K562 (cell line): Measurements from ENCODE around the gene ZC3H7B. TPM values are rescaled to one million over a fixed set of nuclear protein-coding genes. Genes with fewer than 3 reads are reported as not detected.

Source experiments
- ATAC-seq: fragments of 200-7000 bp; cut with Tn5 transposase; 3 replicates; pipeline ENCODE4 v1.9.1; 2020; ENCODE audit warnings: moderate library complexity
- BruUV-seq: library from RNA; stranded (reverse); fragments of 400-500 nt; replicated peaks from 2 replicates; lab custom pipeline; 2021; lab: Mats Ljungman, UMichigan
- CTCF ChIA-PET: fragments of 300-600 bp; formaldehyde crosslinking; extraction: SDS; loops from one replicate; lab custom pipeline; 2021; ENCODE audit warnings: low intra/inter-chr PET ratio; lab: Yijun Ruan, JAX
- POLR2A ChIA-PET: fragments of 300-600, 350-650 bp; sonication (Branson Sonifier 250); formaldehyde crosslinking; extraction: SDS; loops from one replicate; lab custom pipeline; 2021; ENCODE audit warnings: antibody characterized with exemption, inconsistent platforms; lab: Yijun Ruan, JAX
- DNase-seq, 4 experiments: peaks; one replicate each; pipeline versions ENCODE4 v3.0.0 to v3.0.0-alpha.2; 2011 to 2018; ENCODE audit warnings: low spot score in 3 of 4, mixed read lengths in 3 of 4; ENCODE audit errors: extremely low read depth in 1 of 4
- FAIRE-seq: peaks from 2 replicates; lab custom pipeline; 2011; peaks lifted over from hg19 to GRCh38; lab: Jason Lieb, UNC
- H2AFZ ChIP-seq: 2 replicates; pipeline ENCODE4 v1.6.0; 2011; ENCODE audit warnings: low read depth, low read length, control low read depth, inconsistent platforms
- H3K27ac ChIP-seq: fragments of 200-600 bp; 3 replicates; pipeline ENCODE4 v1.8.0; 2011; ENCODE audit warnings: low read depth, mild to moderate bottlenecking, control low read depth, inconsistent platforms, low read length, moderate library complexity, mixed read lengths; ENCODE audit errors: extremely low read depth
- H3K27me3 ChIP-seq, 2 experiments: fragments of 300-600 bp in 1 of 2; 2 replicates in 1 of 2; 3 replicates in 1 of 2; pipeline versions ENCODE4 v1.6.0 to v1.8.0; 2011; ENCODE audit warnings: inconsistent platforms in 2 of 2, low read length in 2 of 2, mild to moderate bottlenecking in 1 of 2, mixed read lengths in 1 of 2, moderate library complexity in 1 of 2; ENCODE audit not compliant: control insufficient read depth in 2 of 2, insufficient read depth in 2 of 2
- H3K36me3 ChIP-seq: fragments of 300-600 bp; 3 replicates; pipeline ENCODE4 v1.8.0; 2011; ENCODE audit warnings: mild to moderate bottlenecking, low read length, inconsistent platforms; ENCODE audit not compliant: control insufficient read depth, insufficient read depth
- H3K4me1 ChIP-seq, 2 experiments: fragments of 200-600 bp in 1 of 2; replicated peaks in 1 of 2; 2 replicates in 1 of 2; 3 replicates in 1 of 2; pipeline versions ENCODE4 v1.5.1 to v1.8.0; 2011; ENCODE audit warnings: inconsistent platforms in 2 of 2, low read length in 2 of 2, mild to moderate bottlenecking in 1 of 2, mixed read lengths in 1 of 2, moderate library complexity in 1 of 2; ENCODE audit not compliant: control insufficient read depth in 2 of 2, insufficient read depth in 2 of 2
- H3K4me2 ChIP-seq: 2 replicates; pipeline ENCODE4 v1.6.1; 2011; ENCODE audit warnings: low read length, control low read depth, inconsistent platforms, mixed read lengths; ENCODE audit not compliant: insufficient read depth
- H3K4me3 ChIP-seq: fragments of 200-600 bp; sonication (generic), shearing (Covaris generic); 2 replicates; pipeline ENCODE4 v1.5.1; 2016; ENCODE audit warnings: control low read depth, inconsistent platforms
- H3K79me2 ChIP-seq: fragments of 200-600 bp; 3 replicates; pipeline ENCODE4 v1.8.0; 2011; ENCODE audit warnings: low read length, inconsistent platforms; ENCODE audit not compliant: control insufficient read depth, insufficient read depth
- H3K9ac ChIP-seq, 2 experiments: 2 replicates each; pipeline versions ENCODE4 v1.6.0 to v1.6.1; 2011; ENCODE audit warnings: low read depth in 2 of 2, low read length in 2 of 2, control low read depth in 1 of 2, inconsistent platforms in 1 of 2, mild to moderate bottlenecking in 1 of 2, mixed read lengths in 1 of 2; ENCODE audit not compliant: insufficient read depth in 1 of 2
- H3K9me1 ChIP-seq: one replicate; pipeline ENCODE4 v1.6.0; 2011; ENCODE audit warnings: inconsistent platforms, mild to moderate bottlenecking, low read length, moderate library complexity; ENCODE audit not compliant: control insufficient read depth, insufficient read depth
- H3K9me3 ChIP-seq: replicated peaks from 2 replicates; pipeline ENCODE4 v1.5.1; 2011; ENCODE audit warnings: low read depth, low read length, inconsistent platforms; ENCODE audit not compliant: control insufficient read depth, insufficient read depth
- H4K20me1 ChIP-seq: replicated peaks from 2 replicates; pipeline ENCODE4 v1.6.1; 2011; ENCODE audit warnings: low read length, inconsistent platforms, mixed read lengths; ENCODE audit not compliant: control insufficient read depth, insufficient read depth
- CEBPZ ChIP-seq: fragments of 150-350 bp; IDR thresholded peaks from 2 replicates; pipeline ENCODE4 v1.6.1; 2014; ENCODE audit warnings: low read depth, mild to moderate bottlenecking, low read length, borderline replicate concordance
- DMBX1 ChIP-seq: fragments of 250-450 bp; sonication (Bioruptor Pico); IDR thresholded peaks from 2 replicates; pipeline ENCODE4 v1.8.0; 2022; ENCODE audit warnings: inconsistent platforms, mild to moderate bottlenecking, moderate library complexity, borderline replicate concordance
- HMG20B ChIP-seq: fragments of 250-450 bp; sonication (Bioruptor Pico); IDR thresholded peaks from 2 replicates; pipeline ENCODE4 v1.5.0; 2021; ENCODE audit warnings: mild to moderate bottlenecking
- HMGN3 ChIP-seq: IDR thresholded peaks from 2 replicates; pipeline ENCODE4 v1.6.1; 2011; ENCODE audit warnings: borderline replicate concordance, low read depth, mild to moderate bottlenecking, mixed read lengths, low read length; ENCODE audit not compliant: insufficient read length; ENCODE audit errors: extremely low read depth
- HNRNPUL1 ChIP-seq: fragments of 200-400 bp; formaldehyde crosslinking; IDR thresholded peaks from 2 replicates; pipeline ENCODE4 v1.6.1; 2017; ENCODE audit warnings: low read length
- RBM25 ChIP-seq: fragments of 200-400 bp; formaldehyde crosslinking; IDR thresholded peaks from 2 replicates; pipeline ENCODE4 v1.6.1; 2018; ENCODE audit warnings: low read length, low read depth, moderate library complexity; ENCODE audit not compliant: severe bottlenecking
- ZBTB12 ChIP-seq: fragments of 250-450 bp; sonication (Bioruptor Pico); IDR thresholded peaks from 2 replicates; pipeline ENCODE4 v1.4.0; 2020
- ZNF398 ChIP-seq: fragments of 250-450 bp; sonication (Bioruptor Pico); IDR thresholded peaks from 2 replicates; pipeline ENCODE4 v1.8.0; 2021; ENCODE audit warnings: moderate library complexity, mild to moderate bottlenecking, inconsistent platforms
- ZNF609 ChIP-seq: sonication (generic); formaldehyde crosslinking; IDR thresholded peaks from 2 replicates; pipeline ENCODE4 v1.8.1; 2023; ENCODE audit warnings: missing genetic modification reagents, mild to moderate bottlenecking, borderline replicate concordance
- WGBS: fragments of 100-300 bp; shearing (Covaris generic); methylation state at CpG from one replicate; pipeline ENCODE4 v1.1.6; 2016; ENCODE audit warnings: low coverage, mixed read lengths; ENCODE audit not compliant: insufficient coverage; ENCODE audit errors: missing lambda C conversion rate; 5-methylcytosine and 5-hydroxymethylcytosine counted together
- in situ Hi-C: fragments of 300-500 bp; cut with MboI; formaldehyde crosslinking; loops from 4 replicates; pipeline ENCODE4 v1.15.0; 2018; ENCODE audit warnings: inconsistent platforms, mixed read lengths
- intact Hi-C: fragments of 100-400 bp; cut with micrococcal nuclease; formaldehyde crosslinking; loops from 2 replicates; pipeline ENCODE4 v1.14.2; 2022
- polyA plus RNA-seq, 8 experiments: library from polyadenylated mRNA; depleted of rRNA in 4 of 8; stranded (reverse) in 5 of 8; unstranded in 3 of 8; fragments of >200 nt; fragmentation: Nextera tagmentation in 2 of 8; fragmentation: Illumina TruSeq in 1 of 8; extraction: Ambion mirVana in 2 of 8; extraction: Trizol in 1 of 8; gene quantifications; 2 replicates each; pipeline versions ENCODE4 v1.2.1 to v1.2.3, GENCODE V29; 2011 to 2014; ENCODE audit warnings: inconsistent platforms in 1 of 8, missing spikeins in 1 of 8
- total RNA-seq, 7 experiments: library from RNA; depleted of rRNA in 6 of 7; stranded (reverse); fragments of >200 nt in 6 of 7; fragmentation: Illumina TruSeq in 2 of 7; extraction: Trizol in 2 of 7; gene quantifications; 2 replicates each; pipeline versions ENCODE4 v1.2.1 to v1.2.3, GENCODE V29; 2011 to 2021; ENCODE audit warnings: low replicate concordance in 1 of 7

ZC3H7B gene
- total and polyA plus RNA-seq, 9 of the 15 experiments (the other 6 are each of a cell fraction or from before 2014, with no cell fraction given): 0.07 to 49.8 (median 26.8) TPM

GRCh38 chr22:41354979-41355378, 53.7 kb downstream of the ZC3H7B start:
- ChIA-PET POLR2A (interaction anchor here (0.5 kb wide), 1 partner anchor 119 kb away, joined by 3 read pairs; no protein-coding TSS in a partner anchor), CTCF (no interaction called here)
- Histone ChIP-seq H3K4me2 (no peak overlapping the region), H4K20me1 (no peaks in the 10 kb centered on the region), H3K79me2 (no peaks in the 10 kb centered on the region; the same call in 2 of the 3 replicates), H3K9ac (no peak overlapping the region; a peak in 1 of 4 replicates), H2AFZ (no peak overlapping the region), H3K9me1 (no peaks in the 10 kb centered on the region), H3K36me3 (peaks cover 75% of the 10 kb centered on the region; the same call in 2 of the 3 replicates), H3K27me3 (no peaks in the 10 kb centered on the region), H3K9me3 (no peaks in the 10 kb centered on the region), H3K4me3 (no peak overlapping the region), H3K4me1 (peaks cover 6 to 44% of the 10 kb centered on the region in 2 experiments; a peak in 4 of 5 replicates), H3K27ac (no peak overlapping the region)
- ATAC-seq (no peak), FAIRE-seq (no peak), DNase-seq (no peak)
- in situ Hi-C loops: no loop called here
- intact Hi-C loops: no loop called here
- no TSS peak for BruUV-seq
- WGBS: 88% methylated on average over 4 of the region's 10 CpGs
- TF ChIP-seq CEBPZ (no peak), ZNF609 (CRISPR knock-in tag) (no peak), HMG20B (CRISPR knock-in tag) (no peak), HMGN3 (no peak), HNRNPUL1 (no peak), ZBTB12 (CRISPR knock-in tag) (no peak), RBM25 (no peak), DMBX1 (no peak), ZNF398 (CRISPR knock-in tag) (no peak)
